MCF 10A (cell line): ENCODE results near the gene TEX2. TPM values are rescaled to one million over a fixed set of nuclear protein-coding genes. Genes with fewer than 3 reads are reported as not detected.

Experiments used
- BruUV-seq: library from RNA; stranded (reverse); fragments of 400-500 nt; replicated peaks from 2 replicates; lab custom pipeline; 2021; lab: Mats Ljungman, UMichigan
- CTCF ChIA-PET: fragments of 300-600 bp; sonication (Branson Sonifier 250); formaldehyde crosslinking; extraction: SDS; loops from one replicate; lab custom pipeline; 2021; ENCODE audit warnings: antibody characterized with exemption, inconsistent platforms; lab: Yijun Ruan, JAX
- POLR2A ChIA-PET: fragments of 300-600, 350-650 bp; sonication (Branson Sonifier 250); formaldehyde crosslinking; extraction: SDS; loops from one replicate; lab custom pipeline; 2020; ENCODE audit warnings: antibody characterized with exemption, inconsistent platforms; lab: Yijun Ruan, JAX
- DNase-seq: peaks from one replicate; pipeline ENCODE4 v3.0.0-alpha.2; 2018; ENCODE audit not compliant: unreplicated experiment
- H3K27ac Mint-ChIP-seq: one replicate; pipeline ENCODE4 v1.8.0; 2022; ENCODE audit warnings: mild to moderate bottlenecking, low read depth, mixed read lengths; ENCODE audit not compliant: unreplicated experiment
- H3K27me3 Mint-ChIP-seq: one replicate; pipeline ENCODE4 v1.8.0; 2022; ENCODE audit warnings: mixed read lengths; ENCODE audit not compliant: insufficient read depth, unreplicated experiment
- H3K36me3 Mint-ChIP-seq: one replicate; pipeline ENCODE4 v1.8.0; 2022; ENCODE audit warnings: mild to moderate bottlenecking, moderate library complexity, mixed read lengths; ENCODE audit not compliant: insufficient read depth, unreplicated experiment
- H3K4me1 Mint-ChIP-seq: one replicate; pipeline ENCODE4 v1.8.0; 2022; ENCODE audit warnings: mixed read lengths; ENCODE audit not compliant: insufficient read depth, unreplicated experiment
- H3K4me3 Mint-ChIP-seq: one replicate; pipeline ENCODE4 v1.8.0; 2022; ENCODE audit warnings: mild to moderate bottlenecking, moderate library complexity, mixed read lengths; ENCODE audit not compliant: unreplicated experiment
- H3K9me3 Mint-ChIP-seq: one replicate; pipeline ENCODE4 v1.8.0; 2022; ENCODE audit warnings: mixed read lengths; ENCODE audit not compliant: unreplicated experiment
- CTCF ChIP-seq: fragments of 200-600 bp; IDR thresholded peaks from one replicate; pipeline ENCODE4 v1.8.0; 2022; ENCODE audit warnings: antibody characterized with exemption, mild to moderate bottlenecking; ENCODE audit not compliant: unreplicated experiment
- intact Hi-C: fragments of 100-400 bp; cut with micrococcal nuclease; formaldehyde crosslinking; loops from 2 replicates; pipeline ENCODE4 v1.14.1; 2022
- total RNA-seq: library from RNA; stranded (reverse); gene quantifications from 2 replicates; pipeline ENCODE4 v1.2.3, GENCODE V29; 2022

TEX2 gene
- total RNA-seq, 1 experiment from 2014 or later = 42.2 TPM

GRCh38 chr17:64154717-64155116, 108.3 kb downstream of the TEX2 start:
- TF ChIP-seq CTCF = no peak
- no TSS peak for BruUV-seq
- ChIA-PET POLR2A (interaction anchor here (2.6 kb wide), 1 partner anchor 9 kb away, joined by 14 read pairs; no protein-coding TSS in a partner anchor), CTCF (interaction anchor here (0.9 kb wide), 1 partner anchor 21 kb away, joined by 3 read pairs; no protein-coding TSS in a partner anchor)
- DNase-seq = no peak
- Mint-ChIP-seq H3K36me3 (peaks cover 53% of the 10 kb centered on the region), H3K9me3 (no peaks in the 10 kb centered on the region), H3K4me3 (no peak overlapping the region), H3K4me1 (no peaks in the 10 kb centered on the region), H3K27me3 (no peaks in the 10 kb centered on the region), H3K27ac (no peak overlapping the region)
- intact Hi-C loops = no loop called here

- no peak for TF ChIP-seq CTCF
- Mint-ChIP-seq H3K9me3 (no peaks in the 10 kb centered on the region), H3K27ac (no peak overlapping the region), H3K4me1 (no peaks in the 10 kb centered on the region), H3K36me3 (peaks cover 49% of the 10 kb centered on the region), H3K27me3 (no peaks in the 10 kb centered on the region), H3K4me3 (no peak overlapping the region)
- ChIA-PET CTCF (interaction anchor here (0.9 kb wide), 1 partner anchor 21 kb away, joined by 3 read pairs; no protein-coding TSS in a partner anchor), POLR2A (interaction anchor here (0.6 to 2.6 kb wide), 2 partner anchors 8 to 103 kb away, joined by 3 to 14 read pairs; no protein-coding TSS in a partner anchor)
- DNase-seq = no peak
- intact Hi-C loops = no loop called here
- BruUV-seq = no TSS peak
Observed at GRCh38 chr17:64154313-64154695, 108.8 kb downstream of the TEX2 start.

- no TSS peak for BruUV-seq
- no peaks in the 10 kb centered on the region for H3K27me3 Mint-ChIP-seq
- CTCF ChIA-PET = interaction anchor here (0.9 kb wide), 1 partner anchor 20 kb away, joined by 3 read pairs; no protein-coding TSS in a partner anchor
- no peaks in the 10 kb centered on the region for H3K9me3 Mint-ChIP-seq
- POLR2A ChIA-PET = interaction anchor here (0.6 to 2.6 kb wide), 3 partner anchors 8 to 104 kb away, joined by 3 to 14 read pairs (median 3); no protein-coding TSS in a partner anchor
- peaks cover 3% of the 10 kb centered on the region for H3K4me1 Mint-ChIP-seq
- TF ChIP-seq CTCF = no peak
- peaks cover 43% of the 10 kb centered on the region for H3K36me3 Mint-ChIP-seq
- H3K27ac Mint-ChIP-seq = no peak overlapping the region
- intact Hi-C loops = no loop called here
- no peak overlapping the region for H3K4me3 Mint-ChIP-seq
- DNase-seq = no peak
Observed at GRCh38 chr17:64153565-64154312, 109.3 kb downstream of the TEX2 start.

- Mint-ChIP-seq H3K9me3 (no peaks in the 10 kb centered on the region), H3K27ac (peak overlapping the region; percentile 40), H3K27me3 (no peaks in the 10 kb centered on the region), H3K4me3 (no peak overlapping the region), H3K36me3 (peaks cover 33% of the 10 kb centered on the region), H3K4me1 (peaks cover 13% of the 10 kb centered on the region)
- BruUV-seq = no TSS peak
- intact Hi-C loops = no loop called here
- no peak for TF ChIP-seq CTCF
- CTCF ChIA-PET = interaction anchor here (0.9 kb wide), 2 partner anchors 12 to 130 kb away, joined by 3 read pairs; no protein-coding TSS in a partner anchor
- POLR2A ChIA-PET = interaction anchor here (0.6 to 1.3 kb wide), 3 partner anchors 45 to 129 kb away, joined by 3 to 4 read pairs (median 3); no protein-coding TSS in a partner anchor
- DNase-seq = no peak
Observed at GRCh38 chr17:64152428-64153125, 110.5 kb downstream of the TEX2 start.
